NCI-H2171 (cell line): ENCODE data around the gene UNC119B.
"Not testable (repeated sequence)": the region's sequence is repeated elsewhere in the genome, so short reads cannot be mapped to it uniquely, and the experiment has no call there.

Experiments
- DNase-seq: peaks from one replicate; lab custom pipeline; 2025; lab: John Stamatoyannopoulos, UW

Gene UNC119B

DNA sequence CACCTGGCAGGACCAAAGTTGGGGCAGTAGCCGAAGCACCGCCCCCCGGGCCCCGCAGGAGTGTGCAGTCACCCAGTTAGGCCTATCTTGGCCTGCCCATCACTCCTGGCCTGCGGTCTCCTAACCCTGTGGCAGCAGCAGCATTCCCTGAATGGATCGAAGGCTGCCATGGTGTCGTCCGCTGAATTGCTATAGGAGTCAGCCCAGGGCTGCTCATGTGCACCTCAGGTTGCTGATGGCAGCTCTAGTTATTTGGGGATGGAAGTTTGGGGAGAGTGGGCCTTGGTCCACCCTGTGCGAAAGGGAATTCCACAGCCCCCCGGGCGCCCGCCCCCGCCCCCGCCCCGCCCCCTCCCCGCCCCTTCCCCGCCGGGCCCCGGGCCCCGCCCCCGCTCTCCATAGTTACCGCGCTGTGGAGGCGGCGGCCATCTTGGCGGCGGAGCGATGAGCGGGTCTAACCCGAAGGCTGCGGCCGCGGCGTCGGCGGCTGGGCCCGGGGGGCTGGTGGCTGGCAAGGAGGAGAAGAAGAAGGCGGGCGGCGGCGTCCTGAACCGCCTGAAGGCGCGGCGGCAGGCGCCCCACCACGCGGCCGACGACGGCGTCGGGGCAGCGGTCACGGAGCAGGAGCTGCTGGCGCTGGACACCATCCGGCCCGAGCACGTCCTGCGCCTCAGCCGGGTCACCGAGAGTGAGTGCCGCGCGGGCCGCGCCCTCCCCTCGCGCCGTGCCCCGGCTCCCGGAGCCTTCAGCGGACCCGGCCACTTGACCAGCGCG lies at the start of gene UNC119B:
TSS of gene UNC119B (plus strand) at position 428 of the 774 bp plus-strand sequence. CDS start at position 445, 17 bp downstream.
- peak; percentile 51 for DNase-seq

DNA sequence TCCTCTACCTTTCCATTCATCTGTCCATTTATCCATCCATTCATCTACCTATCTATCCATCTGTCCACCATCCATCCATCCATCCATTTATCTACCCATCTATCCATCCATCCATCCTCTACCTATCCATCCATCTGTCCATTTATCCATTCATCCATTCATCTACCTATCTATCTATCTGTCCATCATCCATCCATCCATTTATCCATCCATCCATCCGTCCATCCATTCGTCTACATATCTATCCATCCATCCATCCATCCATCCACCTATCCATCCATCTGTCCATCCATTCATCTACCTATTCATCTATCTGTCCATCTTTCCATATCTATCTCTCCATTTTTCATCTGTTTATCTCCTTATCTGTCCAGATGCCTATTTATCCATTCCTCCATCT lies 48.8 kb upstream of the UNC119B start:
- DNase-seq: no peak

DNA sequence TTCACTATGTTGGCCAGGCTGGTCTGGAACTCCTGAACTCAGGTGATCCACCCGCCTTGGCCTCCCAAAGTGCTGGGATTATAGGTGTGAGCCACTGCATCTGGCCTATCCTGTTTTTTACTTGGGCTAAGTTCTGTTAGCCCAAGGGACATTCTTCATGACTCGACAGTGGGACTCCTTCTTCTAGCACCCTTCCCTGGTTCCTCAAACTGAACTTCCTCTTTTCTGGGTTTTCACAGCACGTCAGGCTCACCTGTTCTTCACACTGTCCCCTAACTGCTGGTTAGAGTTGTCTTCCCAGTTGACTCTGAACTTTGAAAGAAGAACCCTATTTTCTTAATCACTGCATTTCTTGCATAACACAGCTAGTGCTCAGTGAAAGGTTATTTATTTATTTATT lies 47.4 kb upstream of the UNC119B start:
- DNase-seq: no peak

DNA sequence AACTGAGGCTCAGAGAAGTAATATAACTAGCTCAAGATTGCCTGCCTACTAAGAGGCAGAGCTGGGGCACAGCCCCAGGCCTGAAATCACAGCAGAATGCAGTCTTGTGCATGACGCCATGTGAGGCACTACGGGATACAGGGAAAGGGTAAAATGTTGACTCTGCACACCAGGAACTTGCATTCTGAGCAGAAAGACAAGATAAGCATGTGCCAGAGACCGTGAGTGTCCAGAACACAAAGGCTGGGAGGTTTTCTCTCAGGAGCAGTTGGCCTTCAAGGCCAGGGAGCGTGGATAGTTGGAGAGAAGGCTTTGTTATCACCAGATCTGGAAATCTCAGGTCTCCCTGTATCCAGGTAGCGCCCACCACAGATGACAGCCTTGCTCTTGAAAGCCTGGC lies 46.5 kb upstream of the UNC119B start:
- no peak for DNase-seq

DNA sequence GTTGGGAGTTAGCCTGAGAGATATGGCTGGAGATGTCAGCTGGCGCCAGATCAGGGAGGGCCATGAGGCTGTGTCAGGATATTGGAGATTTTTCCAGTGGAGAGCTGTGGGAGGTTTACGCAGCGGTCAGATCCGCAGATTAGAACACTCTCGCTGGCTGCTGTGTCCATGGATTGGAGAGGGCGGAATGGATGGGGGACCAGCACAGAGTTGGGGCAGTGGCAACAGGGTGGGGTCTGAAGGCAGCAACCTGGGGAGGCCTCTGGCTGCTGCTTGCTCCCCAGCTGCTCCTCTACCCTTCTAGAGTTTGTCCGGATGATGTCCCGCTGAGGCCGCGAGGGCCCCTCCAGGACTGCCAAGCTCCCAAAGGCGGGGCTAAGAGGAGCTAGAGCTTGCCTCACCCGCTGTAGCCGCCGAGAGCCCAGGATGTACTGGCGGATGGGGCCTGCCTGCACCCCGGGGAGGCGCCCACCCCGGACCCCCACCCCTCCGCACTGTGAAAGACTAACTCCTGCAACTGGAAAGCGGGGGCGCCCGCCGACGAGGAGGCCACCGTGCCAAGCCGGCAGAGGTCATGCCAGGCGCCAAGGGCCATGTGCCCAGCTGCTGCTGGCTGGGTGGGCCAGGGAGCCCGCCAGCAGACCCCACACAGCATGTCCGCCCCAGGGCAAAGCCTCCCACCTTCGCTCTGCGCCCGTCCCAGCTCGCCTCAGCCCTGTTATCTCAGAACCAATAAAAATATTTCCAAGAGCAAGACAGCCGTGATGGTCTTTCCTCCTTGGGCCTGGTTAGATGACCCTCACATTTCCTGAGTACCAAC lies 43.5 kb upstream of the UNC119B start:
- no peak for DNase-seq

DNA sequence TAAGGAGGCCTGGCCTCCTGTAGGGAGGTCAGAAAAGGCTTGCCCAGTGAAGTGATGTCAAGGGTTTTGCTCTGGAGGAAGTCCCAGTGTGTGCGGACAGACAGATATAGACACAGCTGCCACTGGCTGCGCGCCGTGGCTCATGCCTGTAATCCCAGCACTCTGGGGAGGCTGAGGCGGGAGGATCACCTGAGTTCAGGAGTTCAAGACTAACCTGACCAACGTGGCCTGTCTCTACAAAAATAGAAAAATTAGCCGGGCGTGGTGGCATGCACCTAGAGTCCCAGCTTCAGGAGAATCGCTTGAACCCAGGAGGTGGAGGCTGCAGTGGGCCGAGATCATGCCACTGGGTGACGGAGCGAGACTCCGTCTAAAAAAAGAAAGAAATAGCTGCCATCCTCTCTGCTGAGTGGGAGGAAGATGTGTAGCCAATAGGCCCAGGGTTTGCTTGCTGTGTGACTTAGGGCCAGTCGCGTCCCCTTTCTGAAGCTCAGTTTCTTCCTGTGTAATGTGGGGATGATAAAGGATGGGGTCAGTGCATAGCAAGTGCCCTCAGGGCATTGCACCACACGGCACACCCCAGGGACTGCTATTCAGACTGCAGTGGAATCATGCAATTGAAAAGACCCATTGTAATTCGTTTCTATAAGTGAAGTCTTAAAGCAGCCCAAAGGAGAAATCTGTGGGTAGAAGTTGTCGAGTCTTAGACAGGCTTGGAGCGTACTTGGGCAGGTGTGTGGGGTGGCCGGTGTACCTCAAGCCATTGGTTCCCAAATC lies 42.0 kb upstream of the UNC119B start:
- DNase-seq: no peak

DNA sequence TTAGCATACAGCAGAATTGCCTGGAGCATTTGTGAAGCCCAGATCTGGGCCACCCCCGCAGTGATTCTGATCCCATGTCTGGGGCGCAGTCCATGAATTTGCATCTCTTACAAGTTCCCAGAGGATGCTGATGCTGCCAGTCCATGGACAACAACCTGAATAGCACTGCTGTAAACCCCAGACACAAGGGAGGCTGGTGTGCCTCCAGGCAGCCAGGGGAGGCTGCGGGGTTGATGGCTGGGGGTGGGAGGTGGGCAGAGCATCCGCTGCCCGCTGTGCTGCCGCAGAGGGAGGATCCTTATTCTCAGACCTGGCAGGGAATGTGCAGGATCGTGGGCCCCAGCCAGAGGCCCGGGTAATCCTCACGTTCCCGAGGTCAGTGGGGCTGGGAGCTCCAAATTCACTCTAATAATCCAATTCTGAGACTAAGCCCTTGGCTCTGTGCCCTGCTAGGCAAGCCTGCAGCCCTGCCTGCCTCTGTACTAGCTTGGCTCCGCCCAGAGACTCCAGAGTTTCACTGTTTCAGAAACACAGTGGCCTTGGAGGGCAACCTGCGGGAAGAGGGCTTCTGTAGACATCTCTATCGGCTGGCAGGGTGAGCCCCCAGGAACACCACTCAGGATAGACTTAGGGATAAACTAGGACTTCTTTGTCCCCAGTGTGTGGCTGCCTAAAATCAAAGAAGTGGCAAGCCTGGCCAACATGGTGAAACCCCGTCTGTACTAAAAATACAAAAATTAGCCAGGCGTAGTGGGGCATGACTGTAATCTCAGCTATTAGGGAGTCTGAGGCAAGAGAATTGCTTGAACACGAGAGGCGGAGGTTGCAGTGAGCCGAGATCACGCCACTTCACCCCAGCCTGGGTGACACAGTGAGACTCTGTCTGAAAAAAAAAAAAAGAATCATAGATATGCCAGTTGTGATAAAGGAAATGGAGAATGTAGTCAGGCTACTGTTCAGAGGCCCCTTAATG lies 41.1 kb upstream of the UNC119B start:
- no peak for DNase-seq

DNA sequence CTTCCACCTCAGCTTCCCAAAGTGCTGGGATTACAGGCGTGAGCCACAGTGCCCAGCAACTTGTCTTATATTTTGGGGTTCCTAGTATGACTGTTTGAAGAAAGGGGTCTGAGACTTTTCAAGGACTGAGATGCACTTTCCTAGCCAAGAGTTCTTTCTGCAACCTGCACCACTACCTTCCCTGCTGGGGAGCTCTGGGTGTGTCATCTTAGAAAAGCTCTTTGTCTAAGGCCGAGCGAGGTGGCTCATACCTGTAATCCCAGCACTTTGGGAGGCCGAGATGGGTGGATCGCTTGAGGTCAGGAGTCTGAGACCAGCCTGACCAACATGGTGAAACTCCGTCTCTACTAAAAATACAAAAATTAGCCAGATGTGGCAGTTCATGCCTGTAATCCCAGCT lies 40.0 kb upstream of the UNC119B start:
- DNase-seq: not testable (repeated sequence)

DNA sequence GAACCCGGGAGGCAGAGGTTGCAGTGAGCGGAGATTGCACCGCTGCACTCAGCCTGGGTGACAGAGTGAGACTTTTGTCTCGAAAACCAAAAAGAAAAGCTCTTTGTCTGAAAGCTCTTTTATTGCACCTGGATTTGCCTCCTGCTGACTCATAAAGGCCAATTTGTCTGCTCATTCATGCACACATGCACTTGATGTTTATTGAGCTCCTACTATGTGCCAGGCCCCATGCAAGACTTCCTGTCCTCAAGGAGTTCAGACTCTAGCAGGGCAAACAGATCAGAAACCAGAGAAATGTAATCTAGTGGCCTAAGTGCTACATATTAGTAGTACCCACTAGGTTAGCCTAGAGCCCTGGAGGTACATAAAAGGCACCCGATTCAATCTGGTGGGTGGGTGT lies 39.6 kb upstream of the UNC119B start:
- no peak for DNase-seq

DNA sequence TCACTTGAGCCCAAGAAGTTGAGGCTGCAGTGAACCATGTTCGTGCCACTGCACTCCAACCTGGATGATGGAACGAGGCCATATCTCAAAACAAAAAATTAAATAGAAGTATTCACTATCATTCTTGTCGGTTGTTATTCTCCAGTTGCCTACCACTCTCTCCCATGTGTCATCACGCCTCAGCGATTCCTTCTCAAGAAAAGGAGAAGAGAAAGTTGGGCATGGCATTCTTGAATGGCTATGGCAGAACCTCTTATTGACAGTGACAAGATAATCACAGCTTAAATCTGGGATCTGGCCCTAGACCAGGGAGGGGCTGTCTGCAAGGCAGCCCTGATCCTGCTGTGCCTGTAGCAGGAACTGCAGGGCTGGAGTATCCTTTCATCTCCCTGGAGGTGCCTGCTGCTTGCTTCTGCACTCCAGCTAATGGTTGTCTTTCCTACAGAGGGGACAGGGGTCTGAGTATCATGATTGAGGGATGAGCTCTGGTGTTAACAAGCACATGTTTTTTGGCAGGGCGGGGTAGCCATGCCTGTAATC lies 36.1 kb upstream of the UNC119B start:
- no peak for DNase-seq

DNA sequence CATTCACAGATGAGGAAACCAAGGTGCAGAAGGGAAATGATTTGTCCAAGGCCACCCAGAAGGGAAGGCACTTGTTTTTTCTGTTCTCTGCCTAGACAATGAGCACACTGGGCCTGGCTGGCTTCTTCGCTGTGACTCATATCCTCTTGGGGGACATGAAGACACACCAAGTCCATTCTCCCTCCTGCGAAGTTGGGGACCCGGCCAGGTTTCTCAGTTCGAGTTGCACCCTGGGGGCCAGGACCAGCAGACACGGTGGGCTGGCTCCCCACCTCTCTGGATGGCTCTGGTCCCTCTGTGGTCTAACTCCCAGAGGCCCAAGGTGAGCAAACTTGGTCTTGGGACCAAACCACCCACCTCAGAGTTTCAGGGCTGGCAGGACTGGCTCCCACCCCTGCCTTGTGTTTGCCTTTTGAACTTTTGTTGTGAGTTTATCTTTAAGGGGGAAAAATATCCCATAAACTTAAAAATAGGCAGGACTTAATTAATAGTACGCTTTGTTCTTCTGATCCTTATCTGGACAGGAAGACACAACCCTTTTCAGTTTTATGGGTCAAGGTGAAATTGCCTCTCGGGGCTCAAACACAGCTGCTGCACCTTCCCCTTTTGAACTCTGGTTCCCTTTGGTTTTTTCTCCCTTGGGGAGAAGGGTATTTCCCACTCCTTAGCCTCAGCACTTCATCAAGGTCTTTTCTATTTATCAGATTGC lies 32.3 kb upstream of the UNC119B start:
- DNase-seq: no peak

DNA sequence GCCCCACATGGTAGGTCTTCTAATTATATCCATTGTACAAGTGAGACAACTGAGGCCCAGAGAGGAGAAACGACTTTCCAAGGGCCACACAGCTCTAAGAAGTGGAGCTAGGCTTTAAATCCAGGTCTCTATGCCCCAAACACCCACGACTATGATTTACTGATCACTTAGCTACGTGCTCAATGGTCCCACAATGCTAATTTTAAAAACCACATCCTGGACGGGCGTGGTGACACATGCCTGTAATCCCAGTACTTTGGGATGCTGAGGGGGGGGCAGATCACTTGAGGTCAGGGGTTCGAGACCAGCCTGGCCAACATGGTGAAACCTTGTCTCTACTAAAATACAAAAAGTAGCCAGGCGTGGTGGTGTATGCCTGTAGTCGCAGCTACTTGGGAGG lies 31.7 kb upstream of the UNC119B start:
- DNase-seq: no peak

DNA sequence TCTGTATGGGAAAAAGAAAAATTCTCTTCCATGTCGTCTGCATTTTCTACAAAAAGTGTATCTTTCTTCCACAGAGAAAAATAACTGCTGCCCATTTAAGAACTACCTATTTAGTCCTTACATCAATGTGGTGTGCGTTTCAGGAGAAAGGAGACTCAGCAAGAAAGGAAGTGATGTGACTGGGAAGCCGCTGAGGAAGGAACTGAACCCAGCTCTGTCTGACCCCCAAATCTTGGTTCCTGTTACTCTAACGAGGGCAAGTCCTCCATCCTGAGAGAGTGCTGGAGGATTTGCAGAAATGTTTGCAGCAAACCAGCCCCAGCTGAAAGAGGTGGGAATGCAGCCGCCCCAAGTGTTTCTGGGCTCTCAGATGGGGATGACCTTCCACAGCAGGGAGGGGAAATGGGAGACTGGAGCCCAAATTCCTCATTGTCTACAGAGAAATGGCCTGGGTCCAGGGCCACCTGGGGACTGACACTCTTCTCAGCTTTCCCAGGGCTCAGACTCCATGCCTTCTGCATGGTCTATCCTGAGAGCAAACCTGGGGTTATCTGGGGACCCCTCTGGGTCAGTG lies 30.0 kb upstream of the UNC119B start:
- no peak for DNase-seq

DNA sequence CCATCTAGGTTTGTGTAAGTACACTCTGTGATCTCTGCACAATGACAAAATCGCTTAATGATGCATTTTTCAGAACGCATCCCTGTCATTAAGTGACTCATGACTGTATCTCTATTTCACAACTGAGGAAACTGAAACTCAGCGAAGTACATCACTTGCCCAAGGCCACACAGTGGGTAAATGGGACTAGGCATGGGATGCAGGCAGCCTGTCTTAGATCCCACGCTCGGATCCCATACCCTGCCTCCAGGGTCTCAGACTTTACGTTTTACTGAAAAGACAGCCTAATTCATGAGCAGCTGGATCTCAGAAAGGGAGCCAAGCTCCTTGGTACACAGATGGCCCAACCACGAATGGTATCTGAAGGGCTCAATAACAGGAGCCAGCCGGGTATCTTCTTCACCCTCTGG lies 25.7 kb upstream of the UNC119B start:
- no peak for DNase-seq

DNA sequence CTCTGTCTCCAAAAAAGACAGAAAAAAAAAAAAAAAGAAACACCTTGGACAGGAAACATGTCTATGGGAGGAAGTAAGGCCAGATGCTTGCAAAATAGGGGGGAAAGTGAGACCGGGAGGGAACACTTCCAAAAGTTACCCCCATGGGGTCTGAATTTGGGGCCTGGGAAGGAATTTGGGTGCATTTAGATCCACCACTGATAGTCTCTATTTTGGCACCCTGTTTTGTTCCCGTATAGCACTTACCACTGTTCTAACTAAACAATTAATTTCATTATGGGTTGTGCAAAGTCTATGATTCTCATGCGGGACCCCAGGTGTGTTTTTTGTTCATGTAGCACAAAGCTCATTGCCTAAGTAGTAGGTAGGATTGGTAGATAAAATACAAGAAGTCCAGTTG lies 24.7 kb upstream of the UNC119B start:
- DNase-seq: no peak

DNA sequence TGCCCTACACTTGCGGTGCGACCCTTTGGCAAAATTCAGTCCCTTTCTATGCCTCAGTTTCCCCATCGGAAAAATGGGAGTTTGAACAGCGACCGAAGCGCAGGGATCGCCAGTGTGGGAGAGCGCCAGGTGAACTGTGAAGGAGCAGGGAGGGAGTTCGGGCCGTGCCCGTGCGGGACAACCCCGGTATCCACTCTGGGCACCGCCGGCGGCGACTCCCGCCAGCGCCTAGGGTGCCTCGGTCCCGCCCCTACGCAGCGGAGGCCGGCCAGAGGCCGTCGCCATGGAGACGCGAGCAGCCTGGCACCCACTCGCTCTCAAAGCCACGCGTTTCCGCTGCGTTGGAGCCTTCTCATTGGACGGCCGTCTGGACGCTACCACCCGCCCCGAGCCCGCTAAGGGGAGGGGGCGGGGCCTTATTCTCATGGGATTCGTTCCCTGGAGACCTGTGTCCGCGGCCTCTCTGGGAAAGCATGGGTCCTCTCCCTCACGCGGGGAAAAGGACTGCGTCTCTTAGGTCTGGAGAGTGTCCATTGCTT lies 24.0 kb upstream of the UNC119B start:
- peak; percentile 98 for DNase-seq

DNA sequence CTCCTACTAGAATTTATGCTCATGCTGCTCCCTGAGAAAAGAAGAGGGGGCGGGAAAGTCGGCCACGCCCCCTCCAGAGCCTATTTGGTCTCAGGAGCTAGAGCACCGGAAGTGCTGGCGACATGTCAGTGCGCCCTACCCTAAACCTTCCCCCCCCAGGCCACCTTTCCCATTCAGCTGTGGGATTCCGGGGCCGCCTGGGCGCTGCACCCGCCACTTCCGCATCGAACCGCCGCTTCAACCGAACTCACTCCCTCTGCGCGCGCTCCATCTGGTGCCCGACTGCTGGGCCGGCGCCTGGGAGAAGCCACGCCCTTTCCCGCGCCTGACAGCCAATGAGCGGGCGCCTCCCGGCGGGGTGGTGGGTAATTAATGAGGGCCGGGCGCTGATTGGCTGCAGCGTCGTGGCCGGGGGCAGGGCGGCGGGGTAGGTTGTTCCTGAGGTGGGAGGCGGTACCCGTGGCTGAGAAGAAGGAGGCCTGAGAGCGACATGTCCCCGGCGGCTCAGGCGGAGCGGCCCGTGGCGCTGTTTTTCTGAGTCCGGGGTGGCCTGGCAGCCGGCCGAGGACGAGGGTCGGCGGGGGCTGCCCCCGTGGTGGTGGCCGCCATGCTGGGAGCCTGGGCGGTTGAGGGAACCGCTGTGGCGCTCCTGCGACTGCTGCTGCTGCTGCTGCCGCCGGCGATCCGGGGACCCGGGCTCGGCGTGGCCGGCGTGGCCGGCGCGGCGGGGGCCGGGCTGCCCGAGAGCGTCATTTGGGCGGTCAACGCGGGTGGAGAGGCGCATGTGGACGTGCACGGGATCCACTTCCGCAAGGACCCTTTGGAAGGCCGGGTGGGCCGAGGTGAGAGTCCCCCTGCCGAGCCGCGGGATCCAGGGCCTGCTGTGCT lies 23.3 kb upstream of the UNC119B start, which contains the start of gene MLEC:
TSS of gene MLEC (plus strand) at position 460 of the 888 bp plus-strand sequence. CDS start at position 608, 148 bp downstream.
- peak; percentile 95 for DNase-seq

DNA sequence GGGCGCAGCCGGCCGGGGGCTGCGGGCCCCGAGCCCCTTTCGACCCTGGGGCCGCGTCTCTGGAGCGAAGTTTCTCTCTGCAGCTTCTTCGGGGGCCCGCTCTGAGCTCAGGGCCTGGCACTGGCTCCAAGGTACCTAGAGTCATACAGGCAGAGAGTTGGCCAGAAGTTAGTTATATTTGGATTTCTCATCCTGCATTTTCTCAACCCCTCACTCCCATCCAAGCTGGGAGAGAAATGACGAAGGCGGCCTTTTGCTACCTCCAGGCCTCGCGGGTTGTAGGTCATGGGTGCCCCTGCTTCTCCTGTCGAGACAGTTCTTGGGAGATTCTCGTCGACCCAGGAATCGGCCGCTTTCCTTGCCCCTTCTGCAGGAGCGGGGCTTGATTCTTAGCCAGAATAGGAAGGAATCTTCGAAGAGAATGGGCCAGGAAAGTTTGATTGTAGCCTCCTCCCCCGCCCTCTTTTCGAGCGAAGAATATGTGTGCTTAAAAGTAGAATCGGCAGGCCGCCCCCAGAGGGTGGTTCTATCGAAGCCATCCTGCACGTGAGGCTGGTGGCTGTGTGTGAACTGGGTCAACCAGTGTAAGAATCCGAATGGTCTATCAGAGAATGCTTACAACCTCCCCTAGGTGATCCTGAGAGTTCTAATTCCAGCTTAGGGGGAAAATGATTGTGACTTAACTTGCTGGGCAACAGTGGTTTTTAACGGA lies 22.5 kb upstream of the UNC119B start:
- no peak for DNase-seq
